Right cardiac atrium (tissue), 5 donors: ENCODE results near the gene ANTKMT. TPM values are rescaled to one million over a fixed set of nuclear protein-coding genes. Genes with fewer than 3 reads are reported as not detected.

Source experiments
- ATAC-seq, 2 donors: fragments of 200-7000 bp; cut with Tn5 transposase; one replicate each; pipeline versions ENCODE4 v1.8.0 to v1.9.1; 2020; ENCODE audit warnings: moderate library complexity in 2 of 2, mild to moderate bottlenecking in 1 of 2
- DNase-seq, 3 donors: peaks; one replicate each; pipeline ENCODE4 v3.0.0-alpha.2; 2020
- H3K27ac ChIP-seq: one replicate; pipeline ENCODE4 v1.5.1; 2013; ENCODE audit warnings: mild to moderate bottlenecking, low read length, control low read depth, moderate library complexity
- H3K27me3 ChIP-seq: one replicate; pipeline ENCODE4 v1.6.1; 2013; ENCODE audit not compliant: control insufficient read depth, insufficient read depth
- H3K4me1 ChIP-seq: one replicate; pipeline ENCODE4 v1.6.1; 2013; ENCODE audit warnings: low read length; ENCODE audit not compliant: control insufficient read depth, insufficient read depth
- H3K4me3 ChIP-seq: one replicate; pipeline ENCODE4 v1.5.1; 2013; ENCODE audit warnings: low read length, control low read depth
- H3K9me3 ChIP-seq: one replicate; pipeline ENCODE4 v1.6.1; 2013; ENCODE audit warnings: low read length; ENCODE audit not compliant: control insufficient read depth
- WGBS: extraction: QIAGEN DNeasy Blood & Tissue Kit; methylation state at CpG from one replicate; pipeline ENCODE4 v1.1.7; 2013; 5-methylcytosine and 5-hydroxymethylcytosine counted together
- intact Hi-C, 4 donors: fragments of 100-400 bp; cut with DNase I; formaldehyde crosslinking; loops; one replicate each; pipeline versions ENCODE4 v1.11.0 to v1.14.0; 2022 to 2023
- long read RNA-seq, 4 donors: library from polyadenylated mRNA; unstranded; transcript quantifications; one replicate each; pipeline ENCODE4 v2.0.0, GENCODE V29; 2020 to 2021
- polyA plus RNA-seq: library from polyadenylated mRNA; stranded (reverse); fragments of 200-250 nt; gene quantifications from one replicate; pipeline ENCODE4 v1.2.3, GENCODE V29; 2013
- total RNA-seq, 4 donors: library from RNA; stranded (reverse); fragmentation: NEBNext Ultra II Directional; extraction: Animal tissue kit (Norgen Biotek cat#: 25700); gene quantifications; one replicate each; pipeline ENCODE4 v1.2.1, GENCODE V29; 2021
- donor health status: healthy with polysubstance abuse.
- donor health status: DM: no; HTN: yes; CAD: no.
- donor health status: DM: no; HTN: no; CAD: no.
- donor health status: DM: no; HTN: yes; CAD: no; lungs with severe emphysema.
- donor health status: DM: yes; HTN: yes; CAD: no.

The ANTKMT gene
- 10 to 100 TPM; 25.7 to 38.8 (median 33.2) TPM for total RNA-seq
- 37.6 TPM for polyA plus RNA-seq
- long read RNA-seq, donor 1, transcript FAM173A-201 (4 exons, 806 nt): minor isoform, 7 of 37 reads
- long read RNA-seq, donor 1, transcript FAM173A-207 (5 exons, 1,052 nt): major isoform, 14 of 37 reads
- long read RNA-seq, donor 1, partial matches to known transcripts: 5 of 37 reads
- long read RNA-seq, donor 1, other reads (novel, unspliced or antisense): 5 of 37 reads
- long read RNA-seq, donor 2, transcript FAM173A-201 (4 exons, 806 nt): minor isoform, 5 of 33 reads
- long read RNA-seq, donor 2, transcript FAM173A-207 (5 exons, 1,052 nt): major isoform, 13 of 33 reads
- long read RNA-seq, donor 2, partial matches to known transcripts: 4 of 33 reads
- long read RNA-seq, donor 2, other reads (novel, unspliced or antisense): 4 of 33 reads
- long read RNA-seq, donor 3, partial matches to known transcripts: 0 of 7 reads
- long read RNA-seq, donor 3, other reads (novel, unspliced or antisense): 0 of 7 reads
- long read RNA-seq, donor 4, transcript FAM173A-207 (5 exons, 1,052 nt): major isoform, 12 of 27 reads
- long read RNA-seq, donor 4, transcript FAM173A-201 (4 exons, 806 nt): minor isoform, 5 of 27 reads
- long read RNA-seq, donor 4, partial matches to known transcripts: 2 of 27 reads
- long read RNA-seq, donor 4, other reads (novel, unspliced or antisense): 5 of 27 reads

DNA sequence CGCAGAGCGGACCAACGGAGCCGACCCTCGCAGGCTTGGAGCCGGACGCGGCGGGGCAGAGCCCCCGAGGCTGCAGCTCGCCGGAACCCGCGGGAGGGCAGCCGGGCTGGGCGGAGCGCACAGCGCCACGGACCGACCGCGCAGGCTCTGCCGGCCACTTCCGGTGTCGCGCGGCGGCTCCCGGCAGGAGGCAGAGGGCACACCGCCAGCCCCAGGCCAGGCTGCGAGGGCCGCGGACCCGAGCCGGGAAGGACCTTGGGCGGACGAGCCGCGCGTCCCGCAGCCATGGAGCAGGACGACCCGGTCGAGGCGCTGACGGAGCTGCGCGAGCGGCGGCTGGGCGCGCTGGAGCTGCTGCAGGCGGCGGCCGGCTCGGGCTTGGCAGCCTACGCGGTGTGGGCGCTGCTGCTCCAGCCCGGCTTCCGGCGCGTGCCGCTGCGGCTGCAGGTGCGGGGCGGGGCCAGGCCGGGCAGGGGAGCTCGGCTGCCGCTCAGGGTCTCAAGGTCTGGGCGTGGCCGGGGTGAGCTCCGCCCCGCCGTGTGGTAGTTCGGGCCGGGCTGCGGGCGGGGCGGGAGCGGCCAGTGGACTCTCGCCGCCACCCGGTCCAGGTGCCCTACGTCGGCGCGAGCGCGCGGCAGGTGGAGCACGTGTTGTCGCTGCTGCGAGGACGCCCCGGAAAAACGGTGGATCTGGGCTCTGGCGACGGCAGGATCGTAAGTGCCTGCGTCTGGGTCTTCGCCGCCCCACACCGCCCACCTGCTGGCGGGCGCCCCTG, at the start of gene ANTKMT:
ANTKMT (plus strand) TSS at position 157 of the 775 bp plus-strand sequence; CDS start at position 286, 129 bp downstream.
- DNase-seq (peak; percentile 81 to 92 (median 92)), ATAC-seq (peak; percentile 81 to 82)
- no peaks in the 10 kb centered on the region for H3K9me3 ChIP-seq
- WGBS: 5% methylated on average over 106 of the region's 106 CpGs
- no peaks in the 10 kb centered on the region for H3K27me3 ChIP-seq
- H3K4me3 ChIP-seq: peak within 1 kb of the TSS; percentile 57
- peaks cover 5% of the 10 kb centered on the region for H3K4me1 ChIP-seq
- intact Hi-C loops: no loop called here
- peak within 1 kb of the TSS; percentile 73 for H3K27ac ChIP-seq

DNA sequence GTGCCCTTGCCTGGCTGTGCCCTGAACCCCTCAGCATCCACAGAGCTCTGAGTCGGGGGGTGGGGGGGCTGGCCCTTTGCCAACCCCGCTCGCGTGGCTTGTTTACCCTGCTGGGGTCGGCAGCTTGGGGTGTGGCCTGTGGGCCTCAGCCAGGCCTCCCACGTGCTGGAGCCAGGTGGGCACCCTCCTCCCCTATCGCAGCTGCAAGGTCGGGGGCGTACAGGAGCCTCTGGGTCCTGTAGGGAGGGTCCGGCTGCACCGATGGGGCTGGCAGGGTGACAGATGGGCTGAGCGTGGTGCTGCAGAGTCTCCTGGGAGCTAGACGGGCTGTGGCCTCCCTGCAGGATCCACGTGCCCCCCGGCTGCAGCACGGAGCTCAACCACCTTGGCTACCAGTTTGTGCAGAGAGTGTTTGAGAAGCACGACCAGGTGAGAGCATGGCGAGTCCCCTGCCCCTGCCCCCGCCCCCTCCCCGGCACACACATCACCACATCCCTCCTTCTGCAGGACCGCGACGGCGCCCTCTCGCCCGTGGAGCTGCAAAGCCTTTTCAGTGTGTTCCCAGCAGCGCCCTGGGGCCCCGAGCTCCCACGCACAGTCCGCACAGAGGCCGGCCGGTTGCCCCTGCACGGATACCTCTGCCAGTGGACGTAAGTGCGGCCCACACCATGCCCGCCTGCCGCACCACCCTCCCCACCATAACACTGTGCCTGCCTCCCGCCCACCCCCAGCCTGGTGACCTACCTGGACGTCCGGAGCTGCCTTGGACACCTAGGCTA, 49.4 kb upstream of the ANTKMT start:
- Histone ChIP-seq H3K9me3 (no peaks in the 10 kb centered on the region), H3K4me3 (no peak overlapping the region), H3K4me1 (peaks cover 3% of the 10 kb centered on the region), H3K27me3 (no peaks in the 10 kb centered on the region), H3K27ac (no peak overlapping the region)
- intact Hi-C loops: no loop called here
- ATAC-seq (no peak), DNase-seq (no peak)
- 85% methylated on average over 40 of the region's 40 CpGs for WGBS

GRCh38 chr16:672371-672770, 48.6 kb upstream of the ANTKMT start:
- Histone ChIP-seq H3K4me1 (peaks cover 3% of the 10 kb centered on the region), H3K4me3 (no peak overlapping the region), H3K27ac (no peak overlapping the region), H3K9me3 (no peaks in the 10 kb centered on the region), H3K27me3 (no peaks in the 10 kb centered on the region)
- WGBS: 92% methylated on average over 19 of the region's 19 CpGs
- no peak for ATAC-seq
- intact Hi-C loops: no loop called here
- DNase-seq: no peak

DNA sequence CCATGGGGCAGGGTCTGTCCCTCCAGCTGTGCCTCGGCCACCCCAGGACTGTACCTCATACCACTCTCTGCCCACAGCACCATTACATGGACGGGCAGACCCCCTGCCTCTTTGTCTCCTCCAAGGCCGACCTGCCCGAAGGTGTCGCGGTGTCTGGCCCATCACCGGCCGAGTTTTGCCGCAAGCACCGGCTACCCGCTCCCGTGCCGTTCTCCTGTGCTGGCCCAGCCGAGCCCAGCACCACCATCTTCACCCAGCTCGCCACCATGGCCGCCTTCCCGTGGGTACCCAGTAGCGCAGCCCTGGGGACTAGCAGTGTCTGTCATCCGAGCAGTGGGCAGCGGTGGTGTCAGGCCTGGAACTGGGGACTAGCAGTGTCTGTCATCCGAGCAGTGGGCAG, 48.1 kb upstream of the ANTKMT start:
- DNase-seq: no peak
- intact Hi-C loops: no loop called here
- ATAC-seq: no peak
- Histone ChIP-seq H3K9me3 (no peaks in the 10 kb centered on the region), H3K27me3 (no peaks in the 10 kb centered on the region), H3K27ac (no peak overlapping the region), H3K4me3 (no peak overlapping the region), H3K4me1 (peaks cover 3% of the 10 kb centered on the region)
- WGBS: 94% methylated on average over 21 of the region's 21 CpGs

DNA sequence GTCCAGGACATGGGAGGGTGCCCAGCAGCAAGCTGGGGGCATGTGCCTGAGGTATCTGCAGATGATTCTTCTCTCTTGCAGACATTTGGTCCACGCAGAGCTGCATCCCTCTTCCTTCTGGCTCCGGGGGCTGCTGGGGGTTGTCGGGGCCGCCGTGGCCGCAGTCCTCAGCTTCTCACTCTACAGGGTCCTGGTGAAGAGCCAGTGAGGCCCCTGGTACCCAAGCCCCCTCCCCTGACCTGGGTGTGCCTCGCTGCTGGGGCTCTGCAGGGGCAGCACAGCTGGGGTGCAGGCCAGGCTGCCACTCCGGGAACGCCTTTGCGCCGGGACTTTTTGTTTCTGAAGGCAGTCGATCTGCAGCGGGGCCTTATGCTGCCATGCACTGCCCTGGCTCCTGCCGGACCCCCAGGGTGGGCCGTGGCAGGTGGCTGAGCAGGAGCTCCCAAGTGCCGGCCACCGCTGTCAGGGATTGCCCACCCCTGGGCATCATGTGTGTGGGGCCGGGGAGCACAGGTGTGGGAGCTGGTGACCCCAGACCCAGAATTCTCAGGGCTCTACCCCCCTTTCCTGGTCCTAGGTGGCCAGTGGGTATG, 47.5 kb upstream of the ANTKMT start:
- DNase-seq: no peak
- ATAC-seq: no peak
- no peak overlapping the region for H3K27ac ChIP-seq
- H3K4me3 ChIP-seq: no peak overlapping the region
- 90% methylated on average over 18 of the region's 18 CpGs for WGBS
- intact Hi-C loops: no loop called here
- H3K27me3 ChIP-seq: no peaks in the 10 kb centered on the region
- H3K4me1 ChIP-seq: peaks cover 3% of the 10 kb centered on the region
- no peaks in the 10 kb centered on the region for H3K9me3 ChIP-seq

DNA sequence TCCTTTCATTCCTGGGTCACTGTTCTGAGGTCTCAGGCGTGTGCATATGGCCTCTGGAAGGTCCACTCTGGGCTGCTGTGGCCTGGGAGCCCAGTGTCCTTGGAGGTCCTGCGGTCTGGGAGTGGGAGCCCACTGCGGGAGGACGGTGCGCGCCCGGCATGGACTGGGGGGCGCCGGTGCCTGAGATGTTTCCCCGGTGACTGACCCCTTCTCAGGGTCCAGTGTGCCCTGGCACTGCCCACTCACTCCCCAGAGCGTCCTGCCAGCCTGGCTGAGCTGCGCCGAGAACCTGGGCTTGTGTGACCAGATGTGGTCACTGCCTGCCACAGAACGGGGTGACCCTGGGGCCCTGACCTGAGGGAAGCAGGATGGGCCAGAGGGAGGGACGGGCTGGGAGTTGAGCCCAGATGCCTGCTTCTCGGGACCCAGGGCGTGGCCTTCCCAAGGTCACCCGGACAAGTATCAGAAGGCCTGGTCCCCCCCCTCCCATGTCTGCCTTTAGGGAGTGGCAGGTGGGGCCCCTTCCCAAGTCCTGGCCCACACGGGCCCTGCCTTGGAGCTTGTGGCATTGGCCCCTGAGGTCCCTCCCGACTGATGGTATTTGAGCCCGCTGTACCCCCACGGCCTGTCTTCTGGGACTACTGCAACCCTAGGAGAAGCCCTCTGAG, 46.6 kb upstream of the ANTKMT start:
- Histone ChIP-seq H3K27ac (no peak overlapping the region), H3K27me3 (no peaks in the 10 kb centered on the region), H3K9me3 (no peaks in the 10 kb centered on the region), H3K4me3 (no peak overlapping the region), H3K4me1 (no peaks in the 10 kb centered on the region)
- 71% methylated on average over 22 of the region's 22 CpGs for WGBS
- DNase-seq: no peak
- no peak for ATAC-seq
- intact Hi-C loops: no loop called here

GRCh38 chr16:674968-675883, 45.7 kb upstream of the ANTKMT start, which contains the start of gene RHBDL1:
TSS of gene RHBDL1 (plus strand) at chr16:675671. CDS start at chr16:675791, 120 bp downstream.
- H3K4me1 ChIP-seq: no peaks in the 10 kb centered on the region
- H3K27me3 ChIP-seq: no peaks in the 10 kb centered on the region
- H3K27ac ChIP-seq: no peak within 1 kb of the TSS
- WGBS: 2% methylated on average over 73 of the region's 73 CpGs
- intact Hi-C loops: no loop called here
- ATAC-seq (no peak), DNase-seq (peak in 1 of 3 donors; percentile 83)
- H3K9me3 ChIP-seq: no peaks in the 10 kb centered on the region
- H3K4me3 ChIP-seq: peak within 1 kb of the TSS; percentile 22

DNA sequence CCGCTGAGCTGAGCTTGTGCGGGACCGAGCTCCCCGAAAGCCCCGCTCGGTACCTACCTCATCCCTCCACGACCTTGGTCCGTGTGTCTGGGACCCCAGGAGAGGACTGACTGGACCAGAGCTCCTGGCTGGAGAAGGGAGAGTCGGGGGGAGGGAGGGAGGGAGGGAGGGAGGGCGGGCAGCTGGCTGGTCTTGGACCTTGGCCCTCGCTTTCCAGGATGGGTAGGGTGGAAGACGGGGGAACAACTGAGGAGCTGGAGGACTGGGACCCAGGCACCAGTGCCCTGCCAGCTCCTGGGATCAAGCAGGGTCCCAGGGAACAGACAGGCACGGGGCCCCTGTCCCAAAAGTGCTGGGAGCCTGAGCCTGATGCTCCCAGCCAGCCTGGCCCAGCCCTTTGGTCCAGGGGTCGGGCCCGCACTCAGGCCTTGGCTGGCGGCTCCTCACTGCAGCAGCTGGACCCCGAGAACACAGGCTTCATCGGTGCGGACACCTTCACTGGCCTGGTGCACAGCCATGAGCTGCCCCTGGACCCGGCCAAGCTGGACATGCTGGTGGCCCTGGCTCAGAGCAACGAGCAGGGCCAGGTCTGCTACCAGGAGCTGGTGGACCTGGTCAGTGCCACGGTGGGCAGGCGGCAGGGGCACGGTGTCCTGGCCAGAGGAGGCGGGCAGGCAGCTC, 44.9 kb upstream of the ANTKMT start:
- Histone ChIP-seq H3K4me3 (peak overlapping the region; percentile 22), H3K4me1 (peaks cover under 1% of the 10 kb centered on the region), H3K27me3 (no peaks in the 10 kb centered on the region), H3K27ac (no peak overlapping the region), H3K9me3 (no peaks in the 10 kb centered on the region)
- intact Hi-C loops: no loop called here
- WGBS: 42% methylated on average over 25 of the region's 25 CpGs
- no peak for ATAC-seq
- DNase-seq: no peak

DNA sequence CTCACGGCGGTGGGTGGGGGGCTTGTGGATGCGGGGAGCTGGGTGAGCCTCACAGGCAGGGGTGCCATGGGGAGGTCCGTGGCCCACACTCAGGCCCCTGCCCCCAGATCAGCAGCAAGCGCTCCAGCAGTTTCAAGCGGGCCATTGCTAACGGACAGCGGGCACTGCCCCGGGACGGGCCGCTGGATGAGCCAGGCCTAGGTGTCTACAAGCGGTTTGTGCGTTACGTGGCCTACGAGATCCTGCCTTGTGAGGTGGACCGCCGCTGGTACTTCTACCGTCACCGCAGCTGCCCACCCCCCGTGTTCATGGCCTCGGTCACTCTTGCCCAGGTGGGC, 44.4 kb upstream of the ANTKMT start:
- Histone ChIP-seq H3K27me3 (no peaks in the 10 kb centered on the region), H3K4me1 (peaks cover 5% of the 10 kb centered on the region), H3K4me3 (no peak overlapping the region), H3K9me3 (no peaks in the 10 kb centered on the region), H3K27ac (no peak overlapping the region)
- WGBS: 90% methylated on average over 21 of the region's 21 CpGs
- ATAC-seq: no peak
- no peak for DNase-seq
- intact Hi-C loops: no loop called here
